Measurements from ENCODE around the gene GRIP1.

The GRIP1 gene

DNA sequence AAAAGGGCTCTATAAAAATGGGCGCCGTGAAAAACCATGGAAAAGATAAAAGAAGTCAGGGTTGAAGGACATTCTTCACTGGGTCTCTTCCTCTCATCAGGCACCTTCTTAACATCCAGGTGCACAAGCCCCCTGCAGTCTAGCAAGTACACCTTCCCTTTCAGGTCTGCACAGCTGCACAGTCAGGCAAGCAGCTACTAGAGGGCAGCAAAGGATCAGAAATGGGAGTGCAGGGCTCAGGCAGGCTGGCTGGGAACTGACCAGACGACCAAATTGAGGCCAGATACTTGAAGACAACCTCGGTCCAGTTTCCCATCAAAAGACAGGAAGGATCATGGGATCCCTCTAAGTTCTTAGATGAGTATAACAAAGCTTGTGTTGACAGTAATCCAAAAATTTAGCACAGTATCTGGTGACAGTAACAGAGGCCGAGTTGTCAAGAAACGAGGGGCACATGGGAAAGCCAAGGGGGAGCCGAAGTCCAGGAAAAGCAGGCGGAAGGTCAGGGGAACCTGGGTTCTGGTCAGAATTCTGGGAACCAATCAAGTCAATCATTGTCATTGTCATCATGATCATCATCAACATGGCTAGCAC is 10.1 kb upstream of the GRIP1 start:
- Histone ChIP-seq H4K20me1 (ENCODE audit: insufficient read depth, low read length) (no peaks in the 10 kb centered on the region), H3K27me3 (ENCODE audit: insufficient read depth, low read length, poor library complexity) (no peaks in the 10 kb centered on the region), H2AFZ (ENCODE audit: low read depth, low read length) (no peak overlapping the region), H3K27ac (ENCODE audit: low read length) (no peak overlapping the region), H3K4me2 (ENCODE audit: insufficient read depth, low read length) (no peak overlapping the region), H3K79me2 (ENCODE audit: insufficient read depth, low read length) (no peaks in the 10 kb centered on the region), H3K36me3 (ENCODE audit: insufficient read depth, low read length) (no peaks in the 10 kb centered on the region), H3K4me3 (ENCODE audit: low read depth in 1 of 2, low read length in 2 of 2) (no peak overlapping the region), H3K4me1 (ENCODE audit: insufficient read depth, low read length) (no peaks in the 10 kb centered on the region), H3K9me3 (ENCODE audit: insufficient read depth, low read length, severe bottlenecking) (no peaks in the 10 kb centered on the region), H3K9ac (ENCODE audit: low read depth, low read length) (no peak overlapping the region)
- TF ChIP-seq, protein P1, sequence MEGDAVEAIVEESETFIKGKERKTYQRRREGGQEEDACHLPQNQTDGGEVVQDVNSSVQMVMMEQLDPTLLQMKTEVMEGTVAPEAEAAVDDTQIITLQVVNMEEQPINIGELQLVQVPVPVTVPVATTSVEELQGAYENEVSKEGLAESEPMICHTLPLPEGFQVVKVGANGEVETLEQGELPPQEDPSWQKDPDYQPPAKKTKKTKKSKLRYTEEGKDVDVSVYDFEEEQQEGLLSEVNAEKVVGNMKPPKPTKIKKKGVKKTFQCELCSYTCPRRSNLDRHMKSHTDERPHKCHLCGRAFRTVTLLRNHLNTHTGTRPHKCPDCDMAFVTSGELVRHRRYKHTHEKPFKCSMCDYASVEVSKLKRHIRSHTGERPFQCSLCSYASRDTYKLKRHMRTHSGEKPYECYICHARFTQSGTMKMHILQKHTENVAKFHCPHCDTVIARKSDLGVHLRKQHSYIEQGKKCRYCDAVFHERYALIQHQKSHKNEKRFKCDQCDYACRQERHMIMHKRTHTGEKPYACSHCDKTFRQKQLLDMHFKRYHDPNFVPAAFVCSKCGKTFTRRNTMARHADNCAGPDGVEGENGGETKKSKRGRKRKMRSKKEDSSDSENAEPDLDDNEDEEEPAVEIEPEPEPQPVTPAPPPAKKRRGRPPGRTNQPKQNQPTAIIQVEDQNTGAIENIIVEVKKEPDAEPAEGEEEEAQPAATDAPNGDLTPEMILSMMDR (IDR thresholded peaks at IDR 0.05; ENCODE audit: borderline replicate concordance, extremely low read depth, low read length, poor library complexity, severe bottlenecking): peak; percentile 61
- TF ChIP-seq EZH2 (IDR thresholded peaks at IDR 0.05; ENCODE audit: borderline replicate concordance, low read depth, low read length, severe bottlenecking): no peak
- DNase-seq: peak; percentile 18
- ATAC-seq (ENCODE audit: insufficient read depth, low read depth): peak; percentile 48; the same call in 1 of the 3 replicates

DNA sequence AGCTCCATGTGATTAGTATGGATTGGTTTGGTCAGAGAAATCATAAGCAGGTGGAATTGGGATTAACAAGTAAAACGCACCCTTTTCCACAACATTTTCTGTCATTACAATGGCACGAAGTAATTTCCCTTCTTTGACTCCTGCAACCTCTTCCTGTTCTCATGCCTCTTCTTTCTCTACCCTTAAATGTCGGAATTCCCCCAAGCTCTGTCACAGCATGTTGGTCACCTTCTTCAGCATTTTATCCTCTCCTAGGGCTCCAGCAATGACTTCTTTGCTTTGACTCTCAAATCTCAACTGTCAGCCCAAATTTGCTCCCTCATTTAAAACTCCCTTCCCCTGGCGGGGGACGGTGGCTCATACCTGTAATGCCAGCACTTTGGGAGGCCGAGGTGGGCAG is 5.3 kb upstream of the GRIP1 start:
- no peaks in the 10 kb centered on the region for H3K9me3 ChIP-seq (ENCODE audit: insufficient read depth, low read length, severe bottlenecking)
- H3K4me3 ChIP-seq (ENCODE audit: low read depth in 1 of 2, low read length in 2 of 2): no peak overlapping the region
- no peak overlapping the region for H3K4me2 ChIP-seq (ENCODE audit: insufficient read depth, low read length)
- H2AFZ ChIP-seq (ENCODE audit: low read depth, low read length): no peak overlapping the region
- H4K20me1 ChIP-seq (ENCODE audit: insufficient read depth, low read length): no peaks in the 10 kb centered on the region
- no peak for ATAC-seq (ENCODE audit: insufficient read depth, low read depth)
- DNase-seq: no peak
- H3K27ac ChIP-seq (ENCODE audit: low read length): no peak overlapping the region
- TF ChIP-seq, protein P1 (IDR thresholded peaks at IDR 0.05; ENCODE audit: borderline replicate concordance, extremely low read depth, low read length, poor library complexity, severe bottlenecking): no peak
- TF ChIP-seq EZH2 (IDR thresholded peaks at IDR 0.05; ENCODE audit: borderline replicate concordance, low read depth, low read length, severe bottlenecking): no peak
- H3K4me1 ChIP-seq (ENCODE audit: insufficient read depth, low read length): no peaks in the 10 kb centered on the region
- H3K79me2 ChIP-seq (ENCODE audit: insufficient read depth, low read length): no peaks in the 10 kb centered on the region
- no peaks in the 10 kb centered on the region for H3K36me3 ChIP-seq (ENCODE audit: insufficient read depth, low read length)
- no peak overlapping the region for H3K9ac ChIP-seq (ENCODE audit: low read depth, low read length)
- peaks cover 3% of the 10 kb centered on the region for H3K27me3 ChIP-seq (ENCODE audit: insufficient read depth, low read length, poor library complexity)

DNA sequence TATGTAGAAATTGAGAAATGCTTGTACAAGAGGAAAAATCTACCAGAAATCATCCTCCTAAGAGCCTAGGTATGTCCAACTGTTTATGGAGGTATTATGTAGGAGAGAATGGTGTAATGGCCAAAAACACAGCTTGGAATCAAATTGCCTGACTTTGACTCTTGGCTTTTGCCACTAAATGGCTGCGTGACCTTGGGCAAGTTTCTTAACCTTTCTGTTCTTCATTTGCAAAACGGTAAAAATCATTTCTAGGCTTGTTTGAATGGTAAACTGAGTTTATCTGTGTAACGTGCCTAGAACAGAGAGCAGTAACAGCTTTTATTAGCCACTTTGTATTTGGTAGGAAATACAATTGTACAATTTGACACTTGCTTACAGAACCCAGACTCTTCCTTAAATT is 4.9 kb upstream of the GRIP1 start:
- no peak overlapping the region for H2AFZ ChIP-seq (ENCODE audit: low read depth, low read length)
- H4K20me1 ChIP-seq (ENCODE audit: insufficient read depth, low read length): no peaks in the 10 kb centered on the region
- peaks cover 4% of the 10 kb centered on the region for H3K27me3 ChIP-seq (ENCODE audit: insufficient read depth, low read length, poor library complexity)
- no peak overlapping the region for H3K27ac ChIP-seq (ENCODE audit: low read length)
- no peak overlapping the region for H3K4me2 ChIP-seq (ENCODE audit: insufficient read depth, low read length)
- H3K79me2 ChIP-seq (ENCODE audit: insufficient read depth, low read length): no peaks in the 10 kb centered on the region
- ATAC-seq (ENCODE audit: insufficient read depth, low read depth): no peak
- H3K9me3 ChIP-seq (ENCODE audit: insufficient read depth, low read length, severe bottlenecking): no peaks in the 10 kb centered on the region
- no peak overlapping the region for H3K9ac ChIP-seq (ENCODE audit: low read depth, low read length)
- H3K4me1 ChIP-seq (ENCODE audit: insufficient read depth, low read length): no peaks in the 10 kb centered on the region
- no peak for TF ChIP-seq EZH2 (IDR thresholded peaks at IDR 0.05; ENCODE audit: borderline replicate concordance, low read depth, low read length, severe bottlenecking)
- no peak overlapping the region for H3K4me3 ChIP-seq (ENCODE audit: low read depth in 1 of 2, low read length in 2 of 2)
- no peak for DNase-seq
- H3K36me3 ChIP-seq (ENCODE audit: insufficient read depth, low read length): no peaks in the 10 kb centered on the region

DNA sequence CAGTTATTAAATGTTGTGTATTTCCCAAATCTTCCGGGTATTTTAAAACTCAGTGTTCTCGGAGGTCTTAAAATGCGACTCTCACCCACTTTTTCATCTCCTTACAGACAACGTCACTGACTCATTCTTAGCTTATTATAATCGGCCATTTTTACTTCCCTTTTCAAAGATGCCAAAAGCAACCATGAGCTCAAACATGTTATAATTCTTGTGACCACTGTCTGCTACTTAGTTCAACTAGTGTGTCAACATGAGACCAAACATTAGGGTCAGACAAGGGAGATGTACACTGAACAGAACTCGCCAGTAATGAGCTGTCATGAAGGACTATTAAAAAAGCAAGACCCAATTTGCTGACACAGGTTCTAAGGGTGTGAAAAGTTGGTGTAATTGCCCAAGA is 4.2 kb upstream of the GRIP1 start:
- Histone ChIP-seq H3K36me3 (ENCODE audit: insufficient read depth, low read length) (no peaks in the 10 kb centered on the region), H3K4me2 (ENCODE audit: insufficient read depth, low read length) (no peak overlapping the region), H3K9ac (ENCODE audit: low read depth, low read length) (no peak overlapping the region), H3K4me1 (ENCODE audit: insufficient read depth, low read length) (no peaks in the 10 kb centered on the region), H3K9me3 (ENCODE audit: insufficient read depth, low read length, severe bottlenecking) (no peaks in the 10 kb centered on the region), H3K27ac (ENCODE audit: low read length) (no peak overlapping the region), H3K27me3 (ENCODE audit: insufficient read depth, low read length, poor library complexity) (peaks cover 6% of the 10 kb centered on the region), H2AFZ (ENCODE audit: low read depth, low read length) (no peak overlapping the region), H3K79me2 (ENCODE audit: insufficient read depth, low read length) (no peaks in the 10 kb centered on the region), H4K20me1 (ENCODE audit: insufficient read depth, low read length) (no peaks in the 10 kb centered on the region), H3K4me3 (ENCODE audit: low read depth in 1 of 2, low read length in 2 of 2) (no peak overlapping the region)
- TF ChIP-seq, protein P1 (IDR thresholded peaks at IDR 0.05; ENCODE audit: borderline replicate concordance, extremely low read depth, low read length, poor library complexity, severe bottlenecking): no peak
- TF ChIP-seq EZH2 (IDR thresholded peaks at IDR 0.05; ENCODE audit: borderline replicate concordance, low read depth, low read length, severe bottlenecking): no peak
- DNase-seq: no peak
- no peak for ATAC-seq (ENCODE audit: insufficient read depth, low read depth)

Data from DND-41 (cell line).